SK-N-SH (cell line): Measurements from ENCODE around the gene AUP1. TPM values are rescaled to one million over a fixed set of nuclear protein-coding genes. Genes with fewer than 3 reads are reported as not detected.

ENCODE experiments used
- CTCF ChIA-PET: fragments of 300-600, 350-600 bp; formaldehyde crosslinking; extraction: SDS; loops from one replicate; lab custom pipeline; 2021; lab: Yijun Ruan, JAX
- POLR2A ChIA-PET: fragments of 350-600 bp; sonication (Branson Sonifier 250); formaldehyde crosslinking; extraction: SDS; loops from one replicate; lab custom pipeline; 2020; ENCODE audit warnings: antibody characterized with exemption, inconsistent platforms; lab: Yijun Ruan, JAX
- DNase-seq: peaks from one replicate; pipeline ENCODE4 v3.0.0; 2012
- H2AFZ ChIP-seq: fragments of 200-600 bp; sonication (generic); 2 replicates; pipeline ENCODE4 v1.8.1; 2016; ENCODE audit warnings: antibody characterized with exemption, mild to moderate bottlenecking, low read depth
- H3F3A ChIP-seq: fragments of 200-600 bp; sonication (generic); replicated peaks from 2 replicates; pipeline ENCODE3; 2016; ENCODE audit warnings: antibody characterized with exemption, mild to moderate bottlenecking; ENCODE audit not compliant: insufficient read depth
- H3K27ac ChIP-seq, 2 experiments: fragments of 200-500 bp in 1 of 2; fragments of 200-600 bp in 1 of 2; sonication (Bioruptor generic) in 1 of 2; sonication (generic), shearing (Covaris generic) in 1 of 2; 2 replicates each; pipeline versions ENCODE4 v1.5.1 to v1.6.1; 2014 to 2016; ENCODE audit warnings: low read depth in 2 of 2, inconsistent platforms in 1 of 2, low read length in 1 of 2, mild to moderate bottlenecking in 1 of 2, mixed read lengths in 1 of 2
- H3K27me3 ChIP-seq: fragments of 200-600 bp; sonication (generic), shearing (Covaris generic); 2 replicates; pipeline ENCODE4 v1.6.1; 2016; ENCODE audit warnings: mixed run types; ENCODE audit not compliant: insufficient read depth
- H3K36me3 ChIP-seq, 2 experiments: fragments of 200-500 bp in 1 of 2; fragments of 200-600 bp in 1 of 2; sonication (Bioruptor generic) in 1 of 2; sonication (generic) in 1 of 2; replicated peaks in 1 of 2; 2 replicates each; pipeline versions ENCODE3 to v1.5.1; 2014 to 2016; ENCODE audit warnings: low read length in 1 of 2, mild to moderate bottlenecking in 1 of 2; ENCODE audit not compliant: insufficient read depth in 2 of 2, control insufficient read depth in 1 of 2
- H3K4me1 ChIP-seq, 2 experiments: fragments of 200-500 bp in 1 of 2; fragments of 200-600 bp in 1 of 2; sonication (Bioruptor generic) in 1 of 2; sonication (generic), shearing (Covaris generic) in 1 of 2; 2 replicates each; pipeline versions ENCODE4 v1.5.1 to v1.6.1; 2014 to 2016; ENCODE audit warnings: low read depth in 1 of 2, low read length in 1 of 2, mixed run types in 1 of 2; ENCODE audit not compliant: insufficient read depth in 2 of 2, control insufficient read depth in 1 of 2
- H3K4me2 ChIP-seq: fragments of 200-600 bp; sonication (generic), shearing (Covaris generic); 2 replicates; pipeline ENCODE4 v1.6.1; 2017; ENCODE audit warnings: mixed run types
- H3K4me3 ChIP-seq, 2 experiments: fragments of 200-500 bp in 1 of 2; fragments of 200-600 bp in 1 of 2; sonication (Bioruptor generic) in 1 of 2; sonication (generic), shearing (Covaris generic) in 1 of 2; 2 replicates each; pipeline versions ENCODE4 v1.5.1 to v1.8.1; 2014 to 2016; ENCODE audit warnings: low read depth in 2 of 2, inconsistent platforms in 1 of 2, low read length in 1 of 2, mild to moderate bottlenecking in 1 of 2, mixed read lengths in 1 of 2, moderate library complexity in 1 of 2
- H3K79me2 ChIP-seq: fragments of 200-600 bp; sonication (generic); 2 replicates; pipeline ENCODE4 v1.8.1; 2017; ENCODE audit warnings: mild to moderate bottlenecking; ENCODE audit not compliant: insufficient read depth
- H3K9ac ChIP-seq: fragments of 200-600 bp; sonication (generic); 2 replicates; pipeline ENCODE4 v1.6.1; 2017; ENCODE audit warnings: mixed run types
- H3K9me2 ChIP-seq: fragments of 200-600 bp; sonication (generic); 2 replicates; pipeline ENCODE4 v1.6.1; 2017; ENCODE audit warnings: mixed run types
- H3K9me3 ChIP-seq: fragments of 200-600 bp; sonication (generic); 2 replicates; pipeline ENCODE4 v1.6.1; 2017; ENCODE audit warnings: mixed run types, mild to moderate bottlenecking, moderate library complexity
- H4K20me1 ChIP-seq: fragments of 200-600 bp; sonication (generic); 2 replicates; pipeline ENCODE4 v1.6.1; 2017; ENCODE audit warnings: mild to moderate bottlenecking, mixed run types; ENCODE audit not compliant: insufficient read depth
- CHD2 ChIP-seq: fragments of 150-350 bp; IDR thresholded peaks from 2 replicates; pipeline ENCODE4 v1.6.1; 2018; ENCODE audit warnings: low read length; ENCODE audit not compliant: partially characterized antibody
- CTCF ChIP-seq: fragments of 200-600 bp; sonication (generic); IDR thresholded peaks from 2 replicates; pipeline ENCODE4 v1.6.1; 2017; ENCODE audit warnings: antibody characterized with exemption, mild to moderate bottlenecking, moderate library complexity
- FOXJ3 ChIP-seq: sonication (generic); formaldehyde crosslinking; IDR thresholded peaks from 2 replicates; pipeline ENCODE4 v1.5.1; 2020; ENCODE audit warnings: mild to moderate bottlenecking, missing genetic modification reagents
- FOXM1 ChIP-seq: IDR thresholded peaks from 2 replicates; pipeline ENCODE4 v1.4.0; 2012; ENCODE audit warnings: low read depth, mild to moderate bottlenecking
- GABPA ChIP-seq: IDR thresholded peaks from 2 replicates; pipeline ENCODE4 v1.4.0; 2012; ENCODE audit warnings: low read depth, mild to moderate bottlenecking
- JUND ChIP-seq: IDR thresholded peaks from 2 replicates; pipeline ENCODE4 v1.4.0; 2012
- NRF1 ChIP-seq: IDR thresholded peaks from 2 replicates; pipeline ENCODE4 v1.6.1; 2012; ENCODE audit warnings: low read depth, mild to moderate bottlenecking, low read length
- PBX3 ChIP-seq: IDR thresholded peaks from 2 replicates; pipeline ENCODE4; 2012
- POLR2AphosphoS5 ChIP-seq: IDR thresholded peaks from 2 replicates; pipeline ENCODE4 v1.6.1; 2012; ENCODE audit warnings: low read depth, low read length
- RAD21 ChIP-seq: IDR thresholded peaks from 2 replicates; pipeline ENCODE4 v1.6.1; 2012; ENCODE audit warnings: mild to moderate bottlenecking, low read length
- REST ChIP-seq: IDR thresholded peaks from 2 replicates; pipeline ENCODE4 v1.6.1; 2012; ENCODE audit warnings: mild to moderate bottlenecking, low read depth, low read length, moderate library complexity
- RFX5 ChIP-seq: IDR thresholded peaks from 2 replicates; pipeline ENCODE4 v1.6.1; 2012; ENCODE audit warnings: mild to moderate bottlenecking, improper control_type of control experiment, low read length
- SMC3 ChIP-seq: IDR thresholded peaks from 2 replicates; pipeline ENCODE4 v1.6.1; 2012; ENCODE audit warnings: low read depth, low read length, improper control_type of control experiment
- TEAD4 ChIP-seq: IDR thresholded peaks from 2 replicates; pipeline ENCODE4 v1.4.0; 2012; ENCODE audit warnings: mild to moderate bottlenecking, borderline replicate concordance; ENCODE audit not compliant: insufficient read depth
- YY1 ChIP-seq: IDR thresholded peaks from 2 replicates; pipeline ENCODE4 v1.4.0; 2012; ENCODE audit warnings: low read depth, mild to moderate bottlenecking
- WGBS: methylation state at CpG from one replicate; pipeline ENCODE4 v1.1.6; 2017; ENCODE audit warnings: low lambda C conversion rate; 5-methylcytosine and 5-hydroxymethylcytosine counted together
- polyA plus RNA-seq, 3 experiments: library from polyadenylated mRNA; depleted of rRNA; stranded (reverse); fragments of >200 nt; gene quantifications; 2 replicates each; pipeline ENCODE4 v1.2.3, GENCODE V29; 2012

The AUP1 gene
- polyA plus RNA-seq, 1 of the 3 experiments (the other 2 are of a cell fraction): 118 TPM

- Histone ChIP-seq H3K4me1 (peaks cover 13 to 16% of the 10 kb centered on the region in 2 experiments; a peak in 3 of 4 replicates), H3K79me2 (peaks cover 70% of the 10 kb centered on the region), H4K20me1 (no peaks in the 10 kb centered on the region), H3K9ac (peak overlapping the region; percentile 79), H3K4me3 (peak overlapping the region; percentile 70 to 97), H3K36me3 (peaks cover 15 to 25% of the 10 kb centered on the region in 2 experiments), H3K9me3 (no peaks in the 10 kb centered on the region), H3K9me2 (no peaks in the 10 kb centered on the region), H3K27ac (no peak overlapping the region), H3K27me3 (no peaks in the 10 kb centered on the region), H2AFZ (no peak overlapping the region), H3K4me2 (peak overlapping the region; percentile 86), H3F3A (peaks cover 3% of the 10 kb centered on the region)
- ChIA-PET CTCF (interaction anchor here (0.9 to 7.5 kb wide), 14 partner anchors 9 to 147 kb away, joined by 3 to 116 read pairs (median 8); partner anchors contain the start of genes AUP1, HTRA2, MRPL53 and PCGF1), POLR2A (interaction anchor here (1.0 to 3.5 kb wide), 11 partner anchors 9 to 108 kb away, joined by 3 to 24 read pairs (median 8); partner anchors contain the start of genes AUP1, C2orf81, HTRA2 and MRPL53)
- TF ChIP-seq RAD21 (no peak), POLR2AphosphoS5 (no peak), REST (no peak), JUND (no peak), NRF1 (no peak), RFX5 (no peak), GABPA (no peak), PBX3 (no peak), SMC3 (no peak), CTCF (no peak), YY1 (no peak), CHD2 (no peak), FOXM1 (no peak), TEAD4 (no peak), FOXJ3 (CRISPR knock-in tag) (no peak)
- DNase-seq: no peak
- 57% methylated on average over 2 of the region's 3 CpGs for WGBS
Observed at GRCh38 chr2:74481431-74481830, 48.1 kb downstream of the AUP1 start.

Other genes with a start within 250 kb of the AUP1 start
- gene SLC4A5, start 186.3 kb downstream of the AUP1 start, polyA plus RNA-seq (2012; rRNA removed): 0.25 and 1.1 TPM in 2 replicates
- gene DCTN1, start 149.4 kb downstream of the AUP1 start, polyA plus RNA-seq (2012; rRNA removed): 88.9 and 91.1 TPM in 2 replicates
- 1.2 and 2.5 TPM in 2 replicates for gene C2orf81, start 108.1 kb downstream of the AUP1 start, polyA plus RNA-seq (2012; rRNA removed)
- gene WDR54, start 108.0 kb downstream of the AUP1 start, polyA plus RNA-seq (2012; rRNA removed): 50.7 and 61.6 TPM in 2 replicates
- 22.6 and 23.4 TPM in 2 replicates for gene RTKN, start 87.8 kb downstream of the AUP1 start, polyA plus RNA-seq (2012; rRNA removed)
- 41.7 and 48.4 TPM in 2 replicates for gene INO80B, start 74.6 kb downstream of the AUP1 start, polyA plus RNA-seq (2012; rRNA removed)
- gene WBP1, start 71.3 kb downstream of the AUP1 start, polyA plus RNA-seq (2012; rRNA removed): 184 and 193 TPM in 2 replicates
- gene MOGS, start 64.3 kb downstream of the AUP1 start, polyA plus RNA-seq (2012; rRNA removed): 69.3 and 69.4 TPM in 2 replicates
- gene MRPL53, start 57.0 kb downstream of the AUP1 start, polyA plus RNA-seq (2012; rRNA removed): 60.6 and 95.0 TPM in 2 replicates
- 8.7 and 13.1 TPM in 2 replicates for gene CCDC142, start 46.7 kb downstream of the AUP1 start, polyA plus RNA-seq (2012; rRNA removed)
- gene TTC31, start 46.6 kb downstream of the AUP1 start, polyA plus RNA-seq (2012; rRNA removed): 27.9 and 38.0 TPM in 2 replicates
- 0.03 TPM in 1 of 2 replicates, not detected in the other for gene LBX2, start 30.1 kb downstream of the AUP1 start, polyA plus RNA-seq (2012; rRNA removed)
- 44.9 and 46.4 TPM in 2 replicates for gene PCGF1, start 22.0 kb downstream of the AUP1 start, polyA plus RNA-seq (2012; rRNA removed)
- gene TLX2, start 15.3 kb downstream of the AUP1 start, polyA plus RNA-seq (2012; rRNA removed): 24.5 and 25.6 TPM in 2 replicates
- gene DQX1, start 3.5 kb downstream of the AUP1 start, polyA plus RNA-seq (2012; rRNA removed): 1.6 and 1.8 TPM in 2 replicates
- 55.7 and 60.4 TPM in 2 replicates for gene HTRA2, start 227 bp upstream of the AUP1 start, polyA plus RNA-seq (2012; rRNA removed)
- 47.9 and 59.3 TPM in 2 replicates for gene LOXL3, start 24.2 kb upstream of the AUP1 start, polyA plus RNA-seq (2012; rRNA removed)
- gene DOK1, start 25.0 kb upstream of the AUP1 start, polyA plus RNA-seq (2012; rRNA removed): 25.3 and 28.1 TPM in 2 replicates
- gene M1AP, start 118.6 kb upstream of the AUP1 start, polyA plus RNA-seq (2012; rRNA removed): 0.02 and 0.03 TPM in 2 replicates
- 17.3 and 19.1 TPM in 2 replicates for gene SEMA4F, start 124.5 kb upstream of the AUP1 start, polyA plus RNA-seq (2012; rRNA removed)